Measurements from ENCODE around the gene ADK.

ADK gene

DNA sequence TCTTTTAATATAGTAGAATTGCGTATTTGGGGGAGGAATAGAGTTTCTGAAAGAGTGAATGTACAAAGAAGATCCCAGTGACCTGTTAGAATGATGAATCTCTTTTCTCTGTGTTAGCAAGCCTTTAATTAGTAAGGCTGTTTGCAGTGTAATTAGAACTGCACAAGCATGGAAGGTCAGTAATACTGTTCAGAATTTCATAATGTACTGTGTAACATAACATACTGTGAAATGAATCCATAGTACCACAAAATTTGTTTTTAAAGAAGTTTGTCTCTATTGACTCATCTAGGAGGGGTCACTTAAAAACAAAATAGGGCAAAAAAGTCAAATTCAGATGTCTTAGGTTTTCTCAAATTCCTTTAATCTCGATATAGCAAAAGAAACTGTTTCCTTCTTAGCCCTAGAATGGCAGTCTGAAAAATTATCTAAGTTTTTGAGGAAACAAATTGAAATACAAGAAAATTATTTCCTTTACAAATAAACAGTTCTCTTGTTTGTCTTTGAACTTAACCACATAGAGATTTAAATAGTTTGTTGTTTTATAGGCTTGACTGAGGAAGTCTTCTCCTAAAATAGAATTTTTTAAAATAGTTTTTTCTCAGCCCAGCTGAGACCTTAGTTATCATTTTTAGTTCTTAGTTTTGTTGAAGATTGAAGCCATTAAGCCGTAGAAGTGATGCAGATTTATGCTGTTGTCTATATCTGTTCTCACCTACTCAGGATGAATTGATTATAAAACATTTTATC is 12.5 kb downstream of the ADK start:
- H3K4me1 Mint-ChIP-seq (ENCODE audit: low read depth) = peaks cover 24% of the 10 kb centered on the region
- no peaks in the 10 kb centered on the region for H3K27me3 Mint-ChIP-seq
- no peak overlapping the region for H3K4me3 Mint-ChIP-seq
- no peaks in the 10 kb centered on the region for H3K9me3 Mint-ChIP-seq (ENCODE audit: low read depth)
- peaks cover 2% of the 10 kb centered on the region for H3K36me3 Mint-ChIP-seq
- no peak overlapping the region for H3K27ac Mint-ChIP-seq

DNA sequence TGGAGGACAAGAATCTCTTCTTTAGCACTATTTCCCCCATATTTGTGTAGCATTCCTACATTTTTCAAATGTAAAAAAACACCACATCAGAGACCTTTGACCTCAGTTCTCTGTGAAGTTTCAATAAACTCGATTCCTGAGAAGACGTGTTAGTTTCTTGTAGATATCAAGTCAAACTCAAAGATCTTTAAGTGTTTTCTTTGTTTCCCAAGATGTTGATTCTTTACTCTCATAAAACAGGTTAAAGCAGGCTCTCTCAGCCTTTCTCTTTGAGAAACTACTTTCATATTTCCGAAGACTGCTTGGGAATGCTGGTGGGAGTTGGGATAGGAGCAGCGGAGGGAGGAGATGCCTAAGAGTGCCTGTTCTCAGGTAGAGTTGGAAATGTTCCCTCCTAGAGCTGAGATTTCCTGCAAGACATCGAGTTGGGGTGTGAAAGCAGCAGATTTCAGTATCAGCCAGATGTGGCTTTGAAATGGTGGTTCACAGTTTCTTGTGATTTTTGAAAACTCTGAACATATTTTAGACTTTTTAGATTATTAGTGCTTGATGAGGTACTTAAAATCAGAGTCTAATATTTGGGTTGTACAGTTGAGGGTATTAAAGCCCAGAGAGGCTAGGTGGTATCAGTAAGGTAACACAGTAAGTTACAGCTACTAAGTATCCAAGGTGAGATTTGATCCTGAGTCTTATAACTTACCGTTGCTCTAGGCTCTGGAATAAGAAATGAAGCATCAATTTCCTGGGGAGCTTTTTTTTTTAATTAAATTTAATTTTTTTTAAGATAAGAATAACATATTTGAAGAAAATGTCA is 13.9 kb downstream of the ADK start:
- no peaks in the 10 kb centered on the region for H3K9me3 Mint-ChIP-seq (ENCODE audit: low read depth)
- peaks cover 2% of the 10 kb centered on the region for H3K36me3 Mint-ChIP-seq
- no peak overlapping the region for H3K27ac Mint-ChIP-seq
- H3K4me1 Mint-ChIP-seq (ENCODE audit: low read depth) = peaks cover 30% of the 10 kb centered on the region
- H3K4me3 Mint-ChIP-seq = no peak overlapping the region
- no peaks in the 10 kb centered on the region for H3K27me3 Mint-ChIP-seq

GRCh38 chr10:74165530-74165901 is 14.5 kb downstream of the ADK start:
- H3K4me1 Mint-ChIP-seq (ENCODE audit: low read depth) = peaks cover 30% of the 10 kb centered on the region
- H3K36me3 Mint-ChIP-seq = peaks cover 2% of the 10 kb centered on the region
- no peak overlapping the region for H3K4me3 Mint-ChIP-seq
- no peak overlapping the region for H3K27ac Mint-ChIP-seq
- H3K27me3 Mint-ChIP-seq = no peaks in the 10 kb centered on the region
- no peaks in the 10 kb centered on the region for H3K9me3 Mint-ChIP-seq (ENCODE audit: low read depth)

DNA sequence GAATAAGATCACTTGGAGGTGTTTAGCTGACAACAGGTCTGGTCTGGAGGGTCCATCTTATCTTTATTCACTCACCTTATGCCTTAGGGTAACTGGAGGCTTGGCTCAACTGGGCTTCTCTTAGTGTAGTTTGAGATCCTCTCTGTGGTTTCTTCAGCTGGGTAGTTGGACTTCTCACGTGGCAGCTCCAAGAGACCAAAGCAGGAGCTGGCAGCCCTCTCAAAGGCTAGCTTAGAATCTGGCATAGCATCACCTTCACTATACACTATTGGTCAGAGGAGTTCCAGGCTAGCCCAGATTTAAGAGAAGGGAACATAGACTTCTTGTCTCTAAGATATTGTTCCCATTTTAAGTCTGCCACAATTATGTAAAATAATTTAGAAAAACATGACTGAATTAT is 16.4 kb downstream of the ADK start:
- H3K9me3 Mint-ChIP-seq (ENCODE audit: low read depth) = no peaks in the 10 kb centered on the region
- H3K27ac Mint-ChIP-seq = no peak overlapping the region
- peaks cover 2% of the 10 kb centered on the region for H3K36me3 Mint-ChIP-seq
- H3K27me3 Mint-ChIP-seq = no peaks in the 10 kb centered on the region
- peaks cover 32% of the 10 kb centered on the region for H3K4me1 Mint-ChIP-seq (ENCODE audit: low read depth)
- H3K4me3 Mint-ChIP-seq = no peak overlapping the region

DNA sequence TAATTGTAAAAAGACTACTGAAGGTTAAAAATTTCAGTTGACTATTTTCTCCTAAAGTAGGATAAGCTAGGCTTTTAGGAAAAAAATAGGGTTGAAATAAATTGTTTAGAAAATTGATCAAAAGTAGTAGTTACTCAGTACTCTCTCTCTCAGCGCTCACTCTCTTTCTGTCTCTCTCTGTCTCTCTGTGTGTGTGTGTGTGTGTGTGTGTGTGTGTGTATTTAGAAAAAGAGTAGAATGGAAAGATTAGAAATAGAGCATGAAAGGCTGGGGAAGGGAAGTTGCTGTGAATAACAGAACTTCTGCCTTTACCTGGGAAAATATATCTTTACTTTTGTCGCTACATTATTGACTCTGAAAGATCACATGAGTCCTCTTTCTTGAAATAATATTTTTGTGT is 20.6 kb downstream of the ADK start:
- Mint-ChIP-seq H3K27me3 (no peaks in the 10 kb centered on the region), H3K36me3 (peaks cover 2% of the 10 kb centered on the region), H3K27ac (no peak overlapping the region), H3K9me3 (ENCODE audit: low read depth) (no peaks in the 10 kb centered on the region), H3K4me1 (ENCODE audit: low read depth) (peaks cover 20% of the 10 kb centered on the region), H3K4me3 (no peak overlapping the region)

- Mint-ChIP-seq H3K36me3 (peaks cover 2% of the 10 kb centered on the region), H3K9me3 (ENCODE audit: low read depth) (no peaks in the 10 kb centered on the region), H3K27me3 (no peaks in the 10 kb centered on the region), H3K4me1 (ENCODE audit: low read depth) (peaks cover 30% of the 10 kb centered on the region), H3K27ac (no peak overlapping the region), H3K4me3 (no peak overlapping the region)
These were observed 23.5 kb downstream of the ADK start for GRCh38 chr10:74174521-74174920.

GRCh38 chr10:74175510-74176379 is 24.7 kb downstream of the ADK start:
- H3K27ac Mint-ChIP-seq = peak overlapping the region; percentile 98
- peaks cover 36% of the 10 kb centered on the region for H3K4me1 Mint-ChIP-seq (ENCODE audit: low read depth)
- no peaks in the 10 kb centered on the region for H3K27me3 Mint-ChIP-seq
- no peaks in the 10 kb centered on the region for H3K9me3 Mint-ChIP-seq (ENCODE audit: low read depth)
- peak overlapping the region; percentile 93 for H3K4me3 Mint-ChIP-seq
- H3K36me3 Mint-ChIP-seq = peaks cover 5% of the 10 kb centered on the region

DNA sequence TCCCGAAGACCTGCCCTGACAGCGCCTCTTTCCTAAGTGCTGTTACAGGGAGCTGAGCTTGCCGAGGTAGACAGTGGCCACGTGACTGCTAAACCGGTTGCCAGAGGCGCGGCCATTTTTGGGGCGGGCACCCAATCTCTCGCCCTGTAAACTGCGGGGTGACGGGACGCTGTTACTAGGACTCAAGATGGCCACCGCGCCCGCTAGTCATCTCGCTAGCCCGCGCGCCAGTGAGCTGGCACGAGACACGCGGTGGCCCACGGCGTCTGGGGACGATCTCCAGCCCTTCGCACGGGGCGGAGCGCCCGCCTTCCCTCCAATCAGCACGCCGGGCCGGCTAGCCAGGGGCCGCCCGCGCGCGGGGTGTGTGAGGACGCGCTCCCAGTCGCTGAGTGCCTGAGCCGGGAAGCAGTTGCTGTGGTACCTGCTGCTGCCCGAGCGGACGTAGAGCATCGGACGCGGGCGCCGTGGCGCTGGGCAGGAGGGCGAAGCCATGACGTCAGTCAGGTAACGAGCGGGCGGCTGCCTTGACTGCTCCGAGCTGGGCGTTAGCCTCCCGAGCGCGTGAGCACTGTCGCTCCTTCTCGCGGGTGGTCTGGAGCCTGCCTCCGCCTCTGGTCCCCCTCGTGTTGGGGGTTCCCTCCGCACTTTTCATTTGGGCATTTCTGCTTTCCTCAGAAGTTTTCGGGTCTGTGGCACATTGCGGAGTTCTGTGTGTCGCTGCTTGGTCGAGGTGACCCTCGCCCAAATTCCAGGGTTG is 25.5 kb downstream of the ADK start:
- Mint-ChIP-seq H3K4me1 (ENCODE audit: low read depth) (peaks cover 39% of the 10 kb centered on the region), H3K27me3 (no peaks in the 10 kb centered on the region), H3K27ac (peak overlapping the region; percentile 98), H3K36me3 (peaks cover 4% of the 10 kb centered on the region), H3K9me3 (ENCODE audit: low read depth) (no peaks in the 10 kb centered on the region), H3K4me3 (peak overlapping the region; percentile 93)

GRCh38 chr10:74177140-74177677 is 26.2 kb downstream of the ADK start:
- H3K27ac Mint-ChIP-seq = peak overlapping the region; percentile 98
- no peaks in the 10 kb centered on the region for H3K9me3 Mint-ChIP-seq (ENCODE audit: low read depth)
- no peaks in the 10 kb centered on the region for H3K27me3 Mint-ChIP-seq
- H3K4me3 Mint-ChIP-seq = peak overlapping the region; percentile 93
- peaks cover 3% of the 10 kb centered on the region for H3K36me3 Mint-ChIP-seq
- H3K4me1 Mint-ChIP-seq (ENCODE audit: low read depth) = peaks cover 45% of the 10 kb centered on the region

DNA sequence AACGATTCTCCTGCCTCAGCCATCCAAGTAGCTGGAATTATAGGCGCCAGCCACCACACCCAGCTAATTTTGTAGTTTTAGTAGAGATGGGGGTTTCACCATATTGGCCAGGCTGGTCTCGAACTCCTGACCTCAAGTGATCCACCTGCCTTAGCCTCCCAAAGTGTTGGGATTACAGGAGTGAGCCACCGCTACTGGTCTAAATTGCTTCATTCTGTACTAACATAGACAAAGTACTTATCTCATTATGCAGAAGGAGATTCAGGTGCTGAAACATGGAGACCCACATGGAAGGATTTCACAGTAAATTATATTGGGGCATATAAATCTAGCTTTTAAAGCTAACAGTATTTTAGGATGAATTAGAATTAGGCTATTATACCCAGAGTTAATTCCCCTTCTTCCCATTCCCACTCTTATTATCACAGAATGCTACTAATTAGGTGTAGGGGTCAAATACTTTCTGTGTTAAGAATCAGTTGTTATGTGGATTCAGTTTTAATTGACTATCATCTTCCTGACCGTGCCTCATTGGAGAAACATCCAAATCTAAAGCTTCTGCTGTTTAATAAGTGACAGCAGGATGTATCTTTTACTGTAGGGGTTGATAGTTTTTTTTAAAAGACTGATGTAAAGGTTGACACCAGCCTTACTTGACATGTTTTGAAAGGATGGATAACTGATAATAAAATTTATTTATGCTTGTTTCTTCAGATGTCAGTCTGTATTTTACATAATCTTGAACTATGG is 27.2 kb downstream of the ADK start:
- Mint-ChIP-seq H3K36me3 (peaks cover 3% of the 10 kb centered on the region), H3K4me1 (ENCODE audit: low read depth) (peaks cover 45% of the 10 kb centered on the region), H3K27ac (peak overlapping the region; percentile 79), H3K27me3 (no peaks in the 10 kb centered on the region), H3K9me3 (ENCODE audit: low read depth) (no peaks in the 10 kb centered on the region), H3K4me3 (peak overlapping the region; percentile 69)

- H3K4me1 Mint-ChIP-seq (ENCODE audit: low read depth) = peaks cover 45% of the 10 kb centered on the region
- H3K36me3 Mint-ChIP-seq = peaks cover 3% of the 10 kb centered on the region
- no peaks in the 10 kb centered on the region for H3K27me3 Mint-ChIP-seq
- H3K9me3 Mint-ChIP-seq (ENCODE audit: low read depth) = no peaks in the 10 kb centered on the region
- peak overlapping the region; percentile 71 for H3K27ac Mint-ChIP-seq
- H3K4me3 Mint-ChIP-seq = peak overlapping the region; percentile 69
These were observed 28.2 kb downstream of the ADK start for GRCh38 chr10:74179111-74179710.

- Mint-ChIP-seq H3K4me3 (no peak overlapping the region), H3K4me1 (ENCODE audit: low read depth) (peaks cover 41% of the 10 kb centered on the region), H3K9me3 (ENCODE audit: low read depth) (no peaks in the 10 kb centered on the region), H3K27me3 (no peaks in the 10 kb centered on the region), H3K36me3 (peaks cover 4% of the 10 kb centered on the region), H3K27ac (peak overlapping the region; percentile 41)
These were observed 35.7 kb downstream of the ADK start for GRCh38 chr10:74186678-74187077.

DNA sequence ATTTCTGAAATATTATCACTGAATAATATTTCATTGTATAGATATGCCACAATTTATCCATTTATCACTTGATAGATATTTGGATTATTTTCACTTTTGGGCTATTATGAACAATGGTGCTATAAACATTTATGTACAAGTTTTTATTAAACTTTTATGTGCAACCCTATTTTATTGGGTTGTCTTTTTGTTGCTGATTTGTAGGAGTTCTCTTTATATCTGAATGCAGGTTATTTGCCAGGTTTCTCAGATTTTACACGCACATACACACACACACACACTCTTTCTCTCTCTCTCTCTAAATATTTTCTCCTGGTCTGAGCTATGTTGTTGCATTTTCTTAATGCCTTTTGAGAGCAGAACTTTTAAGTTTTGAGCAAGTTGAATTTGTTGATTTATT is 36.2 kb downstream of the ADK start:
- Mint-ChIP-seq H3K36me3 (peaks cover 4% of the 10 kb centered on the region), H3K4me1 (ENCODE audit: low read depth) (peaks cover 37% of the 10 kb centered on the region), H3K9me3 (ENCODE audit: low read depth) (no peaks in the 10 kb centered on the region), H3K27ac (peak overlapping the region; percentile 41), H3K4me3 (no peak overlapping the region), H3K27me3 (no peaks in the 10 kb centered on the region)
